Nephron (organoid): ENCODE results near the gene CTCFL.
A peak's percentile ranks its signal among the peaks of the same experiment; 100 is the strongest.

Experiments
- H3K27ac Mint-ChIP-seq, 3 experiments: 2 replicates each; pipeline ENCODE4 v1.8.0; 2020; ENCODE audit warnings: mixed read lengths in 3 of 3, mild to moderate bottlenecking in 2 of 3, moderate library complexity in 1 of 3
- H3K27me3 Mint-ChIP-seq: 2 replicates; pipeline ENCODE4 v1.8.0; 2021; ENCODE audit warnings: low read depth, mild to moderate bottlenecking, moderate library complexity, mixed read lengths
- H3K36me3 Mint-ChIP-seq: 2 replicates; pipeline ENCODE4 v1.8.0; 2020; ENCODE audit warnings: low read depth, mixed read lengths
- H3K4me1 Mint-ChIP-seq: 2 replicates; pipeline ENCODE4 v1.8.0; 2020; ENCODE audit warnings: mixed read lengths
- H3K4me3 Mint-ChIP-seq, 3 experiments: 2 replicates each; pipeline ENCODE4 v1.8.0; 2020; ENCODE audit warnings: mild to moderate bottlenecking in 3 of 3, mixed read lengths in 3 of 3, moderate library complexity in 2 of 3
- H3K9me3 Mint-ChIP-seq: 2 replicates; pipeline ENCODE4 v1.8.0; 2020; ENCODE audit warnings: mixed read lengths
- CTCF ChIP-seq, 3 experiments: fragments of 200-600 bp; sonication (generic); IDR thresholded peaks; one replicate each; pipeline ENCODE4 v1.5.0; 2021; ENCODE audit warnings: antibody characterized with exemption in 3 of 3; ENCODE audit not compliant: unreplicated experiment in 3 of 3

CTCFL gene

GRCh38 chr20:57469418-57470211 is 55.3 kb downstream of the CTCFL start:
- H3K9me3 Mint-ChIP-seq, result no peaks in the 10 kb centered on the region

GRCh38 chr20:57468523-57469417 is 56.2 kb downstream of the CTCFL start:
- peaks cover 42% of the 10 kb centered on the region for H3K4me1 Mint-ChIP-seq
- no peak for TF ChIP-seq CTCF (IDR thresholded peaks at IDR 0.05; ENCODE audit: unreplicated experiment in 3 of 3)
- H3K4me3 Mint-ChIP-seq, result no peak overlapping the region
- peaks cover 3% of the 10 kb centered on the region for H3K36me3 Mint-ChIP-seq
- H3K9me3 Mint-ChIP-seq, result no peaks in the 10 kb centered on the region
- H3K27ac Mint-ChIP-seq, result peak overlapping the region in 2 of 3 experiments; percentile 44 to 82
- H3K27me3 Mint-ChIP-seq, result peaks cover 54% of the 10 kb centered on the region

More at GRCh38 chr20:57469418-57470211, 55.3 kb downstream of the CTCFL start:
- Mint-ChIP-seq H3K27ac (peak overlapping the region; percentile 44 to 82 (median 70)), H3K4me3 (peak overlapping the region in 1 of 3 experiments; percentile 42), H3K4me1 (peaks cover 42% of the 10 kb centered on the region), H3K36me3 (peaks cover 2% of the 10 kb centered on the region), H3K27me3 (peaks cover 54% of the 10 kb centered on the region)
- no peak for TF ChIP-seq CTCF (IDR thresholded peaks at IDR 0.05; ENCODE audit: unreplicated experiment in 3 of 3)

GRCh38 chr20:57467742-57468141 is 57.2 kb downstream of the CTCFL start:
- Mint-ChIP-seq H3K27me3 (peaks cover 47% of the 10 kb centered on the region), H3K9me3 (no peaks in the 10 kb centered on the region), H3K36me3 (peaks cover 3% of the 10 kb centered on the region), H3K4me1 (peaks cover 41% of the 10 kb centered on the region), H3K4me3 (no peak overlapping the region), H3K27ac (no peak overlapping the region)
- no peak for TF ChIP-seq CTCF (IDR thresholded peaks at IDR 0.05; ENCODE audit: unreplicated experiment in 3 of 3)

- no peak overlapping the region for H3K27ac Mint-ChIP-seq
These were observed 59.0 kb downstream of the CTCFL start for GRCh38 chr20:57465943-57466342.

GRCh38 chr20:57465486-57465885 is 59.5 kb downstream of the CTCFL start:
- Mint-ChIP-seq H3K27me3 (peaks cover 34% of the 10 kb centered on the region), H3K9me3 (no peaks in the 10 kb centered on the region), H3K27ac (no peak overlapping the region), H3K4me1 (peaks cover 25% of the 10 kb centered on the region), H3K36me3 (peaks cover 3% of the 10 kb centered on the region), H3K4me3 (no peak overlapping the region)
- no peak for TF ChIP-seq CTCF (IDR thresholded peaks at IDR 0.05; ENCODE audit: unreplicated experiment in 3 of 3)

More at GRCh38 chr20:57465943-57466342, 59.0 kb downstream of the CTCFL start:
- Mint-ChIP-seq H3K4me3 (no peak overlapping the region), H3K9me3 (no peaks in the 10 kb centered on the region), H3K4me1 (peaks cover 30% of the 10 kb centered on the region), H3K27me3 (peaks cover 39% of the 10 kb centered on the region), H3K36me3 (peaks cover 3% of the 10 kb centered on the region)
- no peak for TF ChIP-seq CTCF (IDR thresholded peaks at IDR 0.05; ENCODE audit: unreplicated experiment in 3 of 3)
